ENCODE measurements around the gene LAMA2.

GRCh38 chr6:129501740-129502660 is 619.1 kb downstream of the LAMA2 start:
- TF ChIP-seq EZH2 (conservative IDR thresholded peaks at IDR 0.05; ENCODE audit: low read depth, low read length) (no peak), ZFY (CRISPR knock-in tag; IDR thresholded peaks at IDR 0.05) (no peak), ZKSCAN5 (CRISPR knock-in tag; IDR thresholded peaks at IDR 0.05) (no peak), YEATS4 (CRISPR knock-in tag; IDR thresholded peaks at IDR 0.05; ENCODE audit: borderline replicate concordance) (no peak), SNAI1 (CRISPR knock-in tag; IDR thresholded peaks at IDR 0.05; ENCODE audit: borderline replicate concordance) (no peak), IRF2 (CRISPR knock-in tag; IDR thresholded peaks at IDR 0.05) (no peak), TRIM22 (IDR thresholded peaks at IDR 0.05) (no peak), TP53 (CRISPR knock-in tag; conservative IDR thresholded peaks at IDR 0.05) (no peak), CEBPB (IDR thresholded peaks at IDR 0.05; ENCODE audit: borderline replicate concordance, low read depth, low read length) (no peak)
- TF ChIP-seq, protein P1, sequence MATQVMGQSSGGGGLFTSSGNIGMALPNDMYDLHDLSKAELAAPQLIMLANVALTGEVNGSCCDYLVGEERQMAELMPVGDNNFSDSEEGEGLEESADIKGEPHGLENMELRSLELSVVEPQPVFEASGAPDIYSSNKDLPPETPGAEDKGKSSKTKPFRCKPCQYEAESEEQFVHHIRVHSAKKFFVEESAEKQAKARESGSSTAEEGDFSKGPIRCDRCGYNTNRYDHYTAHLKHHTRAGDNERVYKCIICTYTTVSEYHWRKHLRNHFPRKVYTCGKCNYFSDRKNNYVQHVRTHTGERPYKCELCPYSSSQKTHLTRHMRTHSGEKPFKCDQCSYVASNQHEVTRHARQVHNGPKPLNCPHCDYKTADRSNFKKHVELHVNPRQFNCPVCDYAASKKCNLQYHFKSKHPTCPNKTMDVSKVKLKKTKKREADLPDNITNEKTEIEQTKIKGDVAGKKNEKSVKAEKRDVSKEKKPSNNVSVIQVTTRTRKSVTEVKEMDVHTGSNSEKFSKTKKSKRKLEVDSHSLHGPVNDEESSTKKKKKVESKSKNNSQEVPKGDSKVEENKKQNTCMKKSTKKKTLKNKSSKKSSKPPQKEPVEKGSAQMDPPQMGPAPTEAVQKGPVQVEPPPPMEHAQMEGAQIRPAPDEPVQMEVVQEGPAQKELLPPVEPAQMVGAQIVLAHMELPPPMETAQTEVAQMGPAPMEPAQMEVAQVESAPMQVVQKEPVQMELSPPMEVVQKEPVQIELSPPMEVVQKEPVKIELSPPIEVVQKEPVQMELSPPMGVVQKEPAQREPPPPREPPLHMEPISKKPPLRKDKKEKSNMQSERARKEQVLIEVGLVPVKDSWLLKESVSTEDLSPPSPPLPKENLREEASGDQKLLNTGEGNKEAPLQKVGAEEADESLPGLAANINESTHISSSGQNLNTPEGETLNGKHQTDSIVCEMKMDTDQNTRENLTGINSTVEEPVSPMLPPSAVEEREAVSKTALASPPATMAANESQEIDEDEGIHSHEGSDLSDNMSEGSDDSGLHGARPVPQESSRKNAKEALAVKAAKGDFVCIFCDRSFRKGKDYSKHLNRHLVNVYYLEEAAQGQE (IDR thresholded peaks at IDR 0.05; ENCODE audit: borderline replicate concordance in 1 of 2, low read depth in 1 of 2, low read length in 2 of 2): no peak

Data from HepG2 (cell line).